Kidney (tissue), 14 donors: Measurements from ENCODE around the gene SLC25A47. TPM values are rescaled to one million over a fixed set of nuclear protein-coding genes. Genes with fewer than 3 reads are reported as not detected.

Experiments used
- DNase-seq, 5 donors: peaks; one replicate each; pipeline ENCODE4 v3.0.0-alpha.2; 2013 to 2020
- FAIRE-seq: peaks from 2 replicates; lab custom pipeline; 2012; peaks lifted over from hg19 to GRCh38; lab: Jason Lieb, UNC
- H3K27ac ChIP-seq, 2 donors: one replicate each; pipeline ENCODE4 v1.7.0; 2013; ENCODE audit warnings: low read depth in 2 of 2, low read length in 2 of 2, inconsistent platforms in 1 of 2
- H3K27me3 ChIP-seq: one replicate; pipeline ENCODE4 v1.7.1; 2013; ENCODE audit warnings: low read length, inconsistent platforms; ENCODE audit not compliant: control insufficient read depth, insufficient read depth
- H3K36me3 ChIP-seq, 3 donors: one replicate each; pipeline versions ENCODE4 v1.7.0 to v1.7.1; 2013; ENCODE audit warnings: low read length in 3 of 3, control low read depth in 1 of 3, inconsistent platforms in 1 of 3; ENCODE audit not compliant: insufficient read depth in 3 of 3, control insufficient read depth in 2 of 3
- H3K4me1 ChIP-seq, 3 donors: one replicate each; pipeline versions ENCODE4 v1.7.0 to v1.7.1; 2013; ENCODE audit warnings: low read length in 3 of 3, inconsistent platforms in 1 of 3, low read depth in 1 of 3; ENCODE audit not compliant: control insufficient read depth in 2 of 3, insufficient read depth in 2 of 3
- H3K4me3 ChIP-seq, 3 donors: one replicate each; pipeline versions ENCODE4 v1.7.0 to v1.8.1; 2013; ENCODE audit warnings: low read length in 3 of 3, control low read depth in 1 of 3, inconsistent platforms in 1 of 3
- H3K9ac ChIP-seq, 3 donors: one replicate each; pipeline versions ENCODE4 v1.7.0 to v1.7.1; 2013; ENCODE audit warnings: low read length in 3 of 3, control low read depth in 1 of 3, inconsistent platforms in 1 of 3
- H3K9me3 ChIP-seq, 3 donors: one replicate each; pipeline versions ENCODE4 v1.7.0 to v1.7.1; 2013; ENCODE audit warnings: low read length in 3 of 3, control low read depth in 1 of 3, inconsistent platforms in 1 of 3; ENCODE audit not compliant: control insufficient read depth in 2 of 3, insufficient read depth in 1 of 3
- CTCF ChIP-seq: IDR thresholded peaks from 3 replicates; pipeline ENCODE4 v1.5.1; 2012; ENCODE audit warnings: mild to moderate bottlenecking, moderate library complexity, borderline replicate concordance; ENCODE audit not compliant: insufficient read depth; ENCODE audit errors: extremely low read depth
- intact Hi-C: fragments of 100-400 bp; cut with DNase I; formaldehyde crosslinking; loops from one replicate; pipeline ENCODE4 v1.11.1; 2022
- polyA plus RNA-seq: library from polyadenylated mRNA; stranded (reverse); fragments of 350-450 nt; fragmentation: Illumina TruSeq; extraction: RNeasy Lipid Tissue Mini Kit (QIAGEN cat#74804); gene quantifications from one replicate; pipeline ENCODE4 v1.2.3, GENCODE V29; 2014; ENCODE audit warnings: low read depth, low replicate concordance; ENCODE audit not compliant: insufficient read depth
- total RNA-seq: library from RNA; stranded (reverse); fragmentation: NEBNext Ultra II Directional; extraction: Animal tissue kit (Norgen Biotek cat#: 25700); gene quantifications from one replicate; pipeline ENCODE4 v1.2.1, GENCODE V29; 2021
- donor health status: control.
- donor health status: control.
- donor health status: control.
- donor health status: control.
- donor health status: control.
- donor health status: DM: yes; HTN: yes; CAD: no.
- donor health status: Normal renal cell carcinoma (clear cell type).

The SLC25A47 gene
- total and polyA plus RNA-seq, 2 donors from 2014 or later: 1.0 TPM; not detected in 1

- H3K27ac ChIP-seq: no peak overlapping the region
- intact Hi-C loops: no loop called here
- H3K36me3 ChIP-seq: peaks cover 0 to 9% (median 0%) of the 10 kb centered on the region in 3 donors
- peaks cover 0 to 23% (median 0%) of the 10 kb centered on the region in 3 donors for H3K4me1 ChIP-seq
- no peaks in the 10 kb centered on the region for H3K9me3 ChIP-seq
- FAIRE-seq: no peak
- no peak overlapping the region for H3K4me3 ChIP-seq
- peak in 2 of 5 donors; percentile 37 to 47 for DNase-seq
- no peak overlapping the region for H3K9ac ChIP-seq
- TF ChIP-seq CTCF: no peak
- H3K27me3 ChIP-seq: no peaks in the 10 kb centered on the region
These were observed 34.6 kb upstream of the SLC25A47 start for GRCh38 chr14:100288382-100289185.

GRCh38 chr14:100289916-100290606 is 33.1 kb upstream of the SLC25A47 start:
- Histone ChIP-seq H3K4me1 (peaks cover 0 to 26% (median 8%) of the 10 kb centered on the region in 3 donors), H3K9ac (no peak overlapping the region), H3K9me3 (no peaks in the 10 kb centered on the region), H3K27ac (no peak overlapping the region), H3K4me3 (no peak overlapping the region), H3K27me3 (no peaks in the 10 kb centered on the region), H3K36me3 (peaks cover 0 to 9% (median 0%) of the 10 kb centered on the region in 3 donors)
- peak in 2 of 5 donors; percentile 52 to 54 for DNase-seq
- no peak for TF ChIP-seq CTCF
- no peak for FAIRE-seq
- intact Hi-C loops: no loop called here

- Histone ChIP-seq H3K4me3 (no peak overlapping the region), H3K9me3 (no peaks in the 10 kb centered on the region), H3K4me1 (peaks cover 0 to 25% (median 9%) of the 10 kb centered on the region in 3 donors), H3K36me3 (peaks cover 0 to 9% (median 0%) of the 10 kb centered on the region in 3 donors), H3K9ac (no peak overlapping the region), H3K27me3 (no peaks in the 10 kb centered on the region), H3K27ac (no peak overlapping the region)
- TF ChIP-seq CTCF: no peak
- peak in 1 of 5 donors; percentile 48 for DNase-seq
- intact Hi-C loops: no loop called here
- FAIRE-seq: no peak
These were observed 32.4 kb upstream of the SLC25A47 start for GRCh38 chr14:100290607-100291304.
